OCI-LY7 (cell line): ENCODE results near the gene MAN1A1. TPM values are rescaled to one million over a fixed set of nuclear protein-coding genes. Genes with fewer than 3 reads are reported as not detected.

ENCODE experiments used
- BruUV-seq: library from RNA; stranded (reverse); fragments of 400-500 nt; replicated peaks from 2 replicates; lab custom pipeline; 2021; lab: Mats Ljungman, UMichigan
- CTCF ChIA-PET: fragments of 300-600 bp; sonication (Branson Sonifier 250); formaldehyde crosslinking; loops from one replicate; lab custom pipeline; 2022; ENCODE audit warnings: antibody characterized with exemption; ENCODE audit not compliant: unreplicated experiment; lab: Charles Lee
- POLR2A ChIA-PET: fragments of 300-600 bp; sonication (Branson Sonifier 250); formaldehyde crosslinking; loops from one replicate; lab custom pipeline; 2022; ENCODE audit warnings: antibody characterized with exemption; lab: Charles Lee
- DNase-seq: peaks from one replicate; pipeline ENCODE4 v3.0.0-alpha.2; 2015; ENCODE audit warnings: low spot score
- H2AFZ ChIP-seq: fragments of 200-600 bp; sonication (generic), shearing (Covaris generic); 2 replicates; pipeline ENCODE4 v1.6.1; 2014; ENCODE audit warnings: mild to moderate bottlenecking, antibody characterized with exemption, low read length, moderate library complexity
- H3K27ac ChIP-seq: fragments of 200-600 bp; sonication (generic); 2 replicates; pipeline ENCODE4 v1.5.1; 2014; ENCODE audit warnings: mixed run types, low read depth, mild to moderate bottlenecking, moderate library complexity, low read length, inconsistent platforms; ENCODE audit not compliant: poor library complexity, severe bottlenecking
- H3K36me3 ChIP-seq: fragments of 200-600 bp; sonication (generic); 2 replicates; pipeline ENCODE4 v1.6.1; 2014; ENCODE audit warnings: mild to moderate bottlenecking, antibody characterized with exemption, low read length, moderate library complexity, mixed read lengths; ENCODE audit not compliant: insufficient read depth
- H3K4me1 ChIP-seq: fragments of 200-600 bp; sonication (generic); 2 replicates; pipeline ENCODE4 v1.5.1; 2014; ENCODE audit warnings: mild to moderate bottlenecking, low read length; ENCODE audit not compliant: insufficient read depth, poor library complexity, severe bottlenecking
- H3K4me2 ChIP-seq: fragments of 200-600 bp; sonication (generic); 2 replicates; pipeline ENCODE4 v1.6.1; 2014; ENCODE audit warnings: mild to moderate bottlenecking, low read length
- H3K4me3 ChIP-seq: fragments of 200-600 bp; sonication (generic); 2 replicates; pipeline ENCODE4 v1.5.1; 2014; ENCODE audit warnings: mild to moderate bottlenecking, low read depth, low read length; ENCODE audit not compliant: poor library complexity, severe bottlenecking
- H3K79me2 ChIP-seq: fragments of 200-600 bp; sonication (generic); 2 replicates; pipeline ENCODE4 v1.6.1; 2016; ENCODE audit warnings: low read depth, mild to moderate bottlenecking, low read length, moderate library complexity, mixed read lengths; ENCODE audit not compliant: insufficient read depth
- H3K9me2 ChIP-seq: fragments of 200-600 bp; sonication (generic); 2 replicates; pipeline ENCODE4 v1.6.1; 2016; ENCODE audit warnings: mild to moderate bottlenecking, low read length, mixed read lengths; ENCODE audit not compliant: insufficient read depth
- H3K9me3 ChIP-seq: fragments of 200-600 bp; sonication (generic); 2 replicates; pipeline ENCODE4 v1.6.1; 2014; ENCODE audit warnings: mild to moderate bottlenecking, mixed run types, low read length, mixed read lengths
- H4K20me1 ChIP-seq: fragments of 200-600 bp; sonication (generic); 2 replicates; pipeline ENCODE4 v1.6.1; 2014; ENCODE audit warnings: mild to moderate bottlenecking, antibody characterized with exemption, low read length, moderate library complexity, mixed read lengths; ENCODE audit not compliant: insufficient read depth
- EZH2phosphoT487 ChIP-seq: fragments of 200-600 bp; sonication (generic); IDR thresholded peaks from 2 replicates; pipeline ENCODE4 v1.6.1; 2018; ENCODE audit warnings: low read depth, borderline replicate concordance, mild to moderate bottlenecking, mixed run types, antibody characterized with exemption, low read length, moderate library complexity, mixed read lengths
- intact Hi-C: fragments of 100-400 bp; cut with micrococcal nuclease; formaldehyde crosslinking; loops from one replicate; pipeline ENCODE4 v1.10.0; 2022; ENCODE audit not compliant: unreplicated experiment
- total RNA-seq, 2 experiments: library from RNA; depleted of rRNA in 1 of 2; stranded (reverse); fragments of >200 nt in 1 of 2; shearing (Covaris generic) in 1 of 2; gene quantifications; 2 replicates each; pipeline ENCODE4 v1.2.3, GENCODE V29; 2014 to 2022
- TF ChIP-seq, protein P1 (sequence below): fragments of 200-600 bp; sonication (generic); conservative IDR thresholded peaks from 2 replicates; pipeline ENCODE4 v1.5.1; 2014; ENCODE audit warnings: mild to moderate bottlenecking, antibody characterized with exemption, low read length, moderate library complexity, mixed read lengths

The MAN1A1 gene
- total RNA-seq, 2 experiments from 2014 or later = 72.4 to 74.3 TPM

DNA sequence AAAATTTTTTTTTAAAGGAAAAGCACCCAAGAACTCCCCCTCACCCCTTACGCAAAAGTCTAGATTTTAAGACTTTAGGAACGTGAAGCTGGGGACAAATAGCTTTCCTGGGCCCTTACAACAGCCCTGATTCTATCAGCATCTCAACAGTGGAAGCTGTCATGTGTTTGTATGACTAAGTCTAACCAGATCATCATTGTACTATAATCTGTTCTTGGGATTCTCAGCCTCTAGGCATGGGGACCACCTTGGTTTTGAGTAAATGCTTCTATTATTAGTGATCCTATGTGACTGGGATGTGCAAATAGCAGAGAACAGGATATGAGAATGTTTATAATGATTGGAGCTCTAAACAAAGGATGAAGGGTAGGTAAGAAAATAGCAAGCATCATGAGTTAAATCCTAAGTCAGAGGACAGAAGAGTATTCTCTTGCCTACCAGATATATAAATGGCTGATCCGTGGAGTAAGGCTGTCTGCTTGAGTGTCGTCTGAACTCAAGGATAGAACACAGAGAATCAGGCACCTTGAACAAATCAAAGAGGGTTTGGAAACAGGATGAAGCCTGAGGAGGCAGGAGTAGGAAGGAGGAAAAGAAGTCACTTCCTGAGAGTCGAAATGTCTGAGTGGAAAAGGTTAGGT, 165.4 kb downstream of the MAN1A1 start:
- H2AFZ ChIP-seq = no peak overlapping the region
- peaks cover 5% of the 10 kb centered on the region; the same call in 1 of the 2 replicates for H4K20me1 ChIP-seq
- BruUV-seq = no TSS peak
- TF ChIP-seq EZH2phosphoT487 = no peak
- TF ChIP-seq, protein P1, sequence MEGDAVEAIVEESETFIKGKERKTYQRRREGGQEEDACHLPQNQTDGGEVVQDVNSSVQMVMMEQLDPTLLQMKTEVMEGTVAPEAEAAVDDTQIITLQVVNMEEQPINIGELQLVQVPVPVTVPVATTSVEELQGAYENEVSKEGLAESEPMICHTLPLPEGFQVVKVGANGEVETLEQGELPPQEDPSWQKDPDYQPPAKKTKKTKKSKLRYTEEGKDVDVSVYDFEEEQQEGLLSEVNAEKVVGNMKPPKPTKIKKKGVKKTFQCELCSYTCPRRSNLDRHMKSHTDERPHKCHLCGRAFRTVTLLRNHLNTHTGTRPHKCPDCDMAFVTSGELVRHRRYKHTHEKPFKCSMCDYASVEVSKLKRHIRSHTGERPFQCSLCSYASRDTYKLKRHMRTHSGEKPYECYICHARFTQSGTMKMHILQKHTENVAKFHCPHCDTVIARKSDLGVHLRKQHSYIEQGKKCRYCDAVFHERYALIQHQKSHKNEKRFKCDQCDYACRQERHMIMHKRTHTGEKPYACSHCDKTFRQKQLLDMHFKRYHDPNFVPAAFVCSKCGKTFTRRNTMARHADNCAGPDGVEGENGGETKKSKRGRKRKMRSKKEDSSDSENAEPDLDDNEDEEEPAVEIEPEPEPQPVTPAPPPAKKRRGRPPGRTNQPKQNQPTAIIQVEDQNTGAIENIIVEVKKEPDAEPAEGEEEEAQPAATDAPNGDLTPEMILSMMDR = no peak
- H3K9me3 ChIP-seq = no peaks in the 10 kb centered on the region
- no peak overlapping the region for H3K4me3 ChIP-seq
- intact Hi-C loops = no loop called here
- H3K4me1 ChIP-seq = no peaks in the 10 kb centered on the region
- H3K4me2 ChIP-seq = no peak overlapping the region
- no peaks in the 10 kb centered on the region for H3K9me2 ChIP-seq
- H3K27ac ChIP-seq = no peak overlapping the region
- CTCF ChIA-PET = no interaction called here
- POLR2A ChIA-PET = interaction anchor here (0.6 to 1.3 kb wide), 2 partner anchors 10 to 621 kb away, joined by 3 read pairs; no protein-coding TSS in a partner anchor
- no peak for DNase-seq
- H3K79me2 ChIP-seq = no peaks in the 10 kb centered on the region; the same call in 1 of the 2 replicates
- peaks cover 99% of the 10 kb centered on the region for H3K36me3 ChIP-seq

DNA sequence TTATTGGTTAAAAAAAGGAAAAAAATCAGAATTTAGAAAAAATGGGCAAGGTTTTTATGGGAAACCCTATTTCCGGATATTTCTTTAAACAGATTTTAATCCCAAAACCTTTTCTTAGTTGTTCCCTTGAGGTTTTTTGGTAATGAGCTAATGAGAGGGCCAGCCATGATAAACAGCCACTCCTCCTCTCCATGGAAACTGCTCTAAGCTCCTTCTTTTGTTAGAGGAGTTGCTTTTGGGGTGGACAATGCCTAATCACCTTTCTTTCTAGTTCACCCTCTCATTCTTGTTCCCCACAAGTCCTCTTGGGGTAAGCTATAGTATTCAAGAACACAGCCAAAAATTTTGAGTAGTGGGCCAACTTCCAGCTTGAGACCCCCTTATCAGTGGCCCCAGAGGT, 166.1 kb downstream of the MAN1A1 start:
- Histone ChIP-seq H4K20me1 (peaks cover 5% of the 10 kb centered on the region; the same call in 1 of the 2 replicates), H3K36me3 (peaks cover 99% of the 10 kb centered on the region), H2AFZ (no peak overlapping the region), H3K27ac (no peak overlapping the region), H3K9me3 (no peaks in the 10 kb centered on the region), H3K4me1 (no peaks in the 10 kb centered on the region), H3K79me2 (no peaks in the 10 kb centered on the region; the same call in 1 of the 2 replicates), H3K9me2 (no peaks in the 10 kb centered on the region), H3K4me2 (no peak overlapping the region), H3K4me3 (no peak overlapping the region)
- BruUV-seq = no TSS peak
- intact Hi-C loops = no loop called here
- POLR2A ChIA-PET = interaction anchor here (0.6 to 1.3 kb wide), 3 partner anchors 11 to 610 kb away, joined by 3 read pairs; no protein-coding TSS in a partner anchor
- CTCF ChIA-PET = no interaction called here
- no peak for TF ChIP-seq EZH2phosphoT487
- TF ChIP-seq, protein P1 = no peak
- DNase-seq = no peak

DNA sequence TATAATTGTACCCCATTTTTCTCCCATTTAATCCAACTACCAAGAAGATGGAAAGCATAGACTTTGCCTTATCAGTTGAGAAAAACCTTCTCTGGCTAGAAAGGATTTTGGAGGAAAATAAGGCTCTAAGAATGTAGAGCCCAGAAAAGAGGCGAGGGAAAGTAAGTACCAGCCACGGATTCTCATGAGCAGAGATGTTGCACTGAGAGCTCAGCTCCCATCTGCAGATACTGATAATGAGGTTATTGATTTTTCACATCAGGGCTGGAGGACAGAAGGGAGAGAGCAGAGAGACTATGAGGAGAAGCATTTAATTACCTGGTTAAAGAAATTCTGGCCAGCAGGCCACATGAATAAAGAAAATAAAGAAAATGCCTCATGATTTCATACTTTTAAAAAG, 166.7 kb downstream of the MAN1A1 start:
- H3K4me3 ChIP-seq = no peak overlapping the region
- no peaks in the 10 kb centered on the region for H3K4me1 ChIP-seq
- H3K4me2 ChIP-seq = no peak overlapping the region
- peaks cover 99% of the 10 kb centered on the region for H3K36me3 ChIP-seq
- TF ChIP-seq, protein P1 = no peak
- no peak for TF ChIP-seq EZH2phosphoT487
- H3K27ac ChIP-seq = no peak overlapping the region
- H3K9me3 ChIP-seq = no peaks in the 10 kb centered on the region
- CTCF ChIA-PET = no interaction called here
- H3K9me2 ChIP-seq = no peaks in the 10 kb centered on the region
- POLR2A ChIA-PET = interaction anchor here (0.6 kb wide), 2 partner anchors 161 to 611 kb away, joined by 3 read pairs; no protein-coding TSS in a partner anchor
- H2AFZ ChIP-seq = no peak overlapping the region
- intact Hi-C loops = no loop called here
- BruUV-seq = no TSS peak
- no peak for DNase-seq
- peaks cover 5% of the 10 kb centered on the region; the same call in 1 of the 2 replicates for H4K20me1 ChIP-seq
- H3K79me2 ChIP-seq = no peaks in the 10 kb centered on the region; the same call in 1 of the 2 replicates
